NT2/D1 (cell line): Measurements from ENCODE around the gene PLCXD1.

ENCODE experiments used
- DNase-seq: peaks from one replicate; pipeline ENCODE4 v3.0.0-alpha.2; 2011; ENCODE audit warnings: low read depth, low spot score
- H3K27me3 ChIP-seq: 2 replicates; pipeline ENCODE4 v1.6.0; 2011; ENCODE audit warnings: mild to moderate bottlenecking; ENCODE audit not compliant: insufficient read length, insufficient read depth
- H3K36me3 ChIP-seq: 2 replicates; pipeline ENCODE4 v1.6.1; 2011; ENCODE audit warnings: mild to moderate bottlenecking, low read length, mixed read lengths; ENCODE audit not compliant: insufficient read depth, insufficient read length
- H3K4me1 ChIP-seq: 2 replicates; pipeline ENCODE4 v1.5.1; 2011; ENCODE audit not compliant: insufficient read depth, insufficient read length
- H3K4me3 ChIP-seq: 2 replicates; pipeline ENCODE4 v1.5.1; 2011; ENCODE audit warnings: low read depth; ENCODE audit not compliant: insufficient read length
- H3K9ac ChIP-seq: 2 replicates; pipeline ENCODE4 v1.6.0; 2011; ENCODE audit warnings: low read depth; ENCODE audit not compliant: insufficient read length
- H3K9me3 ChIP-seq: 2 replicates; pipeline ENCODE4 v1.5.1; 2011; ENCODE audit warnings: mild to moderate bottlenecking, low read length; ENCODE audit not compliant: insufficient read depth
- SUZ12 ChIP-seq: IDR thresholded peaks from 2 replicates; pipeline ENCODE4 v1.6.1; 2011; ENCODE audit not compliant: insufficient read length, insufficient read depth; ENCODE audit errors: extremely low read depth
- YY1 ChIP-seq: IDR thresholded peaks from 2 replicates; pipeline ENCODE4 v1.6.1; 2011; ENCODE audit not compliant: insufficient read length, insufficient read depth
- ZNF274 ChIP-seq: IDR thresholded peaks from 2 replicates; pipeline ENCODE4 v1.6.1; 2011; ENCODE audit warnings: mild to moderate bottlenecking, low read depth, low read length

Gene PLCXD1

DNA sequence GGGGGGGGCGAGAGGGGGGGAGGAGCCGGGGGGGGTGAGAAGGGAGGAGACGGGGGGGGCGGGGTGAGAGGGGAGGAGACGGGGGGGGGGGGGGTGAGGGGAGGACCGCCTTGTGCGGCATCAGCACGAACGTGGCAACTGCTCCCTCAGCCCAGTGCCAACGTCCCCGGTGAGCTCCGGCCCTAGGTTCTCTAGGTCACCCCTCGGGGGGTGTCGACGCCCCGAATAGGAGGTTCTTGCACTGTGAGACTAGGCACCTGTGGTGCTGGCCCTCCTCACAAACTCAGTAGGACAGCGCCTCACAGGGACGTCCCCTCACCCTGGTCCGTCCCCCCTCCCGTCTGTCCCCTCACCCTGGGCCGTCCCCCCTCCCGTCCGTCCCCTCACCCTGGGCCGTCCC, 58.9 kb downstream of the PLCXD1 start:
- Histone ChIP-seq H3K4me3 (no peak overlapping the region), H3K9ac (no peak overlapping the region), H3K36me3 (peaks cover 47% of the 10 kb centered on the region), H3K9me3 (no peaks in the 10 kb centered on the region), H3K4me1 (peaks cover 3% of the 10 kb centered on the region), H3K27me3 (no peaks in the 10 kb centered on the region)
- TF ChIP-seq ZNF274 (no peak), SUZ12 (no peak), YY1 (no peak)
- no peak for DNase-seq

DNA sequence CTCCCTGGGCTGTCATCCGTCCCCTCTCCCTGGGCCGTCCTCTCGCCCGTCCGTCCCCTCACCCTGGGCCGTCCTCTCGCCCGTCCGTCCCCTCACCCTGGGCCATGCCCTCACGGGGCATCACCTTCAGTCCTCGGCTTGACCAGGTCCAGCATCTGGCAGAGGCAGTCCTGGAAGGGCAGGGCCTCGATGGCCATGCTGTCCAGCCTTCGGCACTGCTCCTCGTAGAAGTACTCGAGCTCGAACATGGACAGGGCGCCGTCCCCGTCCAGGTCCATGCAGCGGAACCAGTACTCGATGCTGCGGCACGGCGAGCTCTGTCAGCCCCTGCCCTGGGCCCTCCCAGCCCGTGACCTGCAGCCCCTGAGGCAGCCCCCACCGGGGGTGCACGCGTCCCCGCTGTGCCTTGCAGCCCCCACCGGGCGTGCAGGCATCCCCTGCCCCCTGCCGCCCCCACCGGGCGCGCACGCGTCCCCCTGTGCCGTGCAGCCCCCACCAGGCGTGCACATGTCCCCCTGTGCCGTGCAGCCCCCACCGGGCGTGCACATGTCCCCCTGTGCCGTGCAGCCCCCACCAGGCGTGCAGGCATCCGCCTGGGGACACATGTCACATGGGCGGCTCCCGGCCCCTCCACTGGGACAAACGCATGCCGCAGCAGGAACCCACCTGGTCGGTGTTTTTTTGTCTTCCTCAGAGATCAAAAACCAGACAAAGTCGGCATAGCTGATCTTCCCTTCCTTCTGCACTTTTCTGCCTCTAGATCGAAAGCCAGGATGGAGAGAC, 59.7 kb downstream of the PLCXD1 start:
- Histone ChIP-seq H3K4me3 (no peak overlapping the region), H3K9ac (no peak overlapping the region), H3K9me3 (no peaks in the 10 kb centered on the region), H3K36me3 (peaks cover 42% of the 10 kb centered on the region), H3K27me3 (no peaks in the 10 kb centered on the region), H3K4me1 (no peaks in the 10 kb centered on the region)
- no peak for TF ChIP-seq SUZ12
- no peak for TF ChIP-seq ZNF274
- no peak for TF ChIP-seq YY1
- DNase-seq = no peak

DNA sequence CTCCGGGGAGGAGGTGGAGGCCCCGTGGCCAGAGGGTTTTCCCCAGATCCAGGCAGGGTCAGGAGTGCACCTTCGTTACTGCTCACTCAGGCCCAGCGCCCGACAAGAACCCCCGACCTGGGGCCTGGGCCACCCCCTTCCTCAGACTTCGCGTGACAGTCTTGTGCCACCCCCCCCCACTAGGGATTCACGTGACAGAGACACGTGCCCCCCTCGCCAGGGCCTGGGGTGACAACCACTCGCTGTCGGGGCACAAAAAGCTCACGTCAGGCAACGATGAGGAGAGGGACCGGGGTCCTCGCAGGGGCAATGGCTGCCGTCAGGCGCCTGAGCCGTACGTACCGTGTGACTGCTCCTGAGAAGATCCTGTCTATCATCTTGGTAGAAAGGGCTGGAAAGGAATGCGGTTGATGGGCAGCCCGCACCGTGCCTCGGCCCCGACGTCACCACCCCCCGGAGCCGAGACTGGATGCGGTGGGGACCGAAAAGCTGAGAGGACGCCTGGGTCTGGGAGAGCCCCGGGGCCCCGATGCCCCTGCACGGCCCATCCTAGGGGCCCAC, 60.4 kb downstream of the PLCXD1 start:
- Histone ChIP-seq H3K9ac (no peak overlapping the region), H3K36me3 (peaks cover 36% of the 10 kb centered on the region), H3K9me3 (no peaks in the 10 kb centered on the region), H3K27me3 (no peaks in the 10 kb centered on the region), H3K4me3 (no peak overlapping the region), H3K4me1 (no peaks in the 10 kb centered on the region)
- TF ChIP-seq YY1 (no peak), SUZ12 (no peak), ZNF274 (no peak)
- no peak for DNase-seq

DNA sequence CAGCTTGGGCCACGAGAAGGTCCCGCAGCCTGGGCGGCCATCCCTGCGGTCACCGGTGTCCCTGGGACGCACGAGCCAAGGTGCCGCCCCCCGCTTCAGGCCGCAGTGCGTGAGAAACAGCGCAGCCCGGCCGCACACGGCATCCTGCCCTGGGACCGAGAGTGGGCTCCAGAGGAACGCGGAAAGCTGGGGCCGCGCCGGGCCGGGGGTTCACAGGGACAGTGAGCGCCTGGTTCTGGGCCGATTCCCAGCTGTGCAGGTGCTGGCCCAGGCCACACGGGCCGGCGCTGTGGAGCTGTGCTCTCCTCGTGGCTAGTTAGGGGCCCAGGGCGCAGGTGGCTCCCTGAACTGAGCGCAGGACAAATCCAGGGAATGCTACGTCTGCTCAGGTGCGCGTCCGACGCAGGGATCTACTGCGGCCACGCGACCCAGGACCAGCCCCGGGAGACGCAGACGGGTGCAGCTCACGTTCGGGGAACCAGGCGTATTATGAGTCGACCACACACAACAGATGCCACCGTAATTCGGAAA, 63.3 kb downstream of the PLCXD1 start:
- H3K36me3 ChIP-seq = peaks cover 27% of the 10 kb centered on the region
- TF ChIP-seq SUZ12 (no peak), YY1 (no peak), ZNF274 (no peak)
- H3K4me1 ChIP-seq = no peaks in the 10 kb centered on the region
- H3K27me3 ChIP-seq = no peaks in the 10 kb centered on the region
- no peak overlapping the region for H3K9ac ChIP-seq
- no peak for DNase-seq
- H3K4me3 ChIP-seq = no peak overlapping the region
- H3K9me3 ChIP-seq = no peaks in the 10 kb centered on the region

DNA sequence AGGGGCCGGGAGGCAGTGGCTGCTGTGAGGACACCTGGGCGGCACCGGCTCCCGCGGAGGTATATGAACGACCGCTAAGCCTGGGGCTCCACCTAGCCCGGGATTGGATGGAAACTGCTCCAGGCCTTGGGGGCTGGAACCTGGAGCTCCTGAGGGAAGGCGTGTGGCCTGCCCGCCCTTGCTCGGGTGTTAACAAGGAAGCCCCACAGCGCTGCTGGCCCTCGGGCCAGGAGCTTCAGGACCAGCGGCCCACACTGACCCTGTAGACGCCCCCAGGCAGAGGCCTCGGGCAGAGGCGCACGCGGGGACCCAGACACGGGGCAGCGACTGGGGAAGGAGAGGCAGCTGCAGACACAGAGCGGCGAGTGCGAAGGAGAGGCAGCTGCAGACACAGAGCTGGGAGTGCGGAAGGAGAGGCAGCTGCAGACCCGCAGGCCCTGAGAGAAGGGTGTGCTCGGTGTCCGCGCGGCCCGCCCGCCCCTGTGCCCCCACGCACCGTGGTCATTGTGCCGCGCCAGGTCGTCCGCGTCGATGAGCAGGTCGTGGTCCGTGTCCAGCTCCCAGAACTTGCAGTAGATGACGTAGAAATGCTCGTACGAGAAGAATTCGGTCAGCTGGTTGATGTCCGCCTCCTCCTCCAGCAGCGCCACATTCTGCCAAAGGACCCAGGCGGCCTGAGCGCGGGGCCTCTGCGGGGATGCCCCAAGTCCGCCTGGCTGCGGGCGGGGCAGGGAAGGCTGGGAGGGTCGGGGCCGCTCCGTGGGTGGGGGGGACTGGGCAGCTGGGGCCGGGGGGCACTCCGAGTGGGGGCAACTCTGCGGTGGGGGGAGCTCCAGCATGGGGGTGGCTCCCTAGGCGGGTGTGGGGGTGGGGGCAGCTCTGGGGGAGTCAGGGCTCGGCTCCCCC, 64.1 kb downstream of the PLCXD1 start:
- peaks cover 3% of the 10 kb centered on the region for H3K4me1 ChIP-seq
- H3K36me3 ChIP-seq = peaks cover 32% of the 10 kb centered on the region
- H3K9ac ChIP-seq = no peak overlapping the region
- H3K4me3 ChIP-seq = no peak overlapping the region
- no peak for DNase-seq
- H3K9me3 ChIP-seq = no peaks in the 10 kb centered on the region
- no peaks in the 10 kb centered on the region for H3K27me3 ChIP-seq
- TF ChIP-seq YY1 (no peak), ZNF274 (no peak), SUZ12 (no peak)

DNA sequence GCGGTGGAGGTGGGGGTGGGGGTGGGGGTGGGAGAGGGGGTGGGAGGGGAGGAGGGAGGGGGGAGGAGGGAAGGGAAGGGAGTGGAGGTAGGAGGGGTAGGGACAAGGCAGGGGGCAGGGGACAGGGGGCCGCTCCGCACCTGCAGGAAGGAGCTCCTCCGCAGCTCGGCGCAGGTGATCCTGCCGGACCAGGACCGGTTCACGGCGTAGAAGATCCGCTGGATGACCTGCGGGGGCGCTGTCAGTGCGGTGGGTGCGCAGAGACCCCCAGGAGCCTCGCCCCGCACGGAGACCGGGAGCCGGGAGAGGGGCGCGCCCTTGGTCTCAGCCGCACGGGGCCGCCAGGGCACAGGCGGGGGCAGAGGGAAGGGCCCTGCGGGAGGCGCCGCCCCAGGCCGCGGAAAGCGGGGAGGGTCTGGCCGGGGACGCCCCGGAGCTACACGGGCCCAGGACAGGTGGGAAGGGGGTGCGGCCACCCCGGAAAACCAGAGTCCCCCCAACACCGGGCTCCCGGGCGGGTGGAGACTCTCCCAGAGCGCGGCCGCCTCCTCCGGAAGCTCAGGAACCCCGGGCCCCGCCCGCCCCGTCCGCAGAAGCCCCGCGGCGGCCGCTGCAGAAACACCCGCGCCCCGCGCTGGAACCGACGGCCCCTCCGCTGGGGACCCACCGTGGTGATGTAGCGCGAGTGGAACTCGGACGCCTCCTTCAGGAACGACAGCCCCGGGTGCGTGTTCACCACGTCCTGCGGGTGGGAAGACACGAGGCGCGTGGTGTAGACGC, 65.0 kb downstream of the PLCXD1 start:
- Histone ChIP-seq H3K36me3 (peaks cover 36% of the 10 kb centered on the region), H3K4me1 (peaks cover 3% of the 10 kb centered on the region), H3K27me3 (no peaks in the 10 kb centered on the region), H3K9me3 (no peaks in the 10 kb centered on the region), H3K4me3 (no peak overlapping the region), H3K9ac (no peak overlapping the region)
- TF ChIP-seq YY1 (no peak), SUZ12 (no peak), ZNF274 (no peak)
- DNase-seq = no peak
